ENCODE results near the gene ODF2.
"Not testable (repeated sequence)": the region's sequence is repeated elsewhere in the genome, so short reads cannot be mapped to it uniquely, and the experiment has no call there.

ODF2 gene

DNA sequence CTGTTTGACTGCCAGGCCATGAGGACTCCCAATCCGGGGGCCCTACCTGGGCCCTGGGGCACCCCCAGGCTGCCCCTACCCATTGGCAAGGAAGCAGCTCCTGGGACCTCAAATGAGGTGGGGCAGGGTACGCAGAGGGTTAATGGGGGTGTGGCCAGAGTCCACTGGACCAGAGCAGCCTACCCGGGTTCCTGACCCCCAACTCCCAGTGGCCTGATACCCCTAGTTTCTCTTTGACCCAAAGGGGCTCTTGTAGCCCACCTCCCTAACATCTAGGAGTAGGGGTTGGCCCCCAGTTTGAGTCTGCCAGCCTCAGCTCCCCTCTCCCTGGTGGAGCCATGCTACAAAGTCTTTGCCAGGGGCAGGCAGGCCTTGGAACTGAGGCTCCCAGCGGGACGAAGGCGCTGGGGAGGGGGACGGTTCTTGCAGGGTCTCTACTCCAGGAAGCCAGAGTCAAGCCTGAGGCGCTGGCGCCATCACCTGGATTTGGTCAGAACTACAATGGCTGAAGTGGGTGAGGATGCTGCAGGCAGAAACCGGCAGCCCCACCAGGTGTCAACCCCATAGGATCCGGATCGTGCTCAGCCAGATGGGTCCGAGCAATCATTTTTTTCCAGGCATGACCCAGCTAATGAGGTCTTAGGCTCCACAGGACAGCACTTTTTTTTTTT, 43.6 kb upstream of the ODF2 start:
- peak; percentile 35 for DNase-seq (ENCODE audit: low read depth)
- TF ChIP-seq, protein P1, sequence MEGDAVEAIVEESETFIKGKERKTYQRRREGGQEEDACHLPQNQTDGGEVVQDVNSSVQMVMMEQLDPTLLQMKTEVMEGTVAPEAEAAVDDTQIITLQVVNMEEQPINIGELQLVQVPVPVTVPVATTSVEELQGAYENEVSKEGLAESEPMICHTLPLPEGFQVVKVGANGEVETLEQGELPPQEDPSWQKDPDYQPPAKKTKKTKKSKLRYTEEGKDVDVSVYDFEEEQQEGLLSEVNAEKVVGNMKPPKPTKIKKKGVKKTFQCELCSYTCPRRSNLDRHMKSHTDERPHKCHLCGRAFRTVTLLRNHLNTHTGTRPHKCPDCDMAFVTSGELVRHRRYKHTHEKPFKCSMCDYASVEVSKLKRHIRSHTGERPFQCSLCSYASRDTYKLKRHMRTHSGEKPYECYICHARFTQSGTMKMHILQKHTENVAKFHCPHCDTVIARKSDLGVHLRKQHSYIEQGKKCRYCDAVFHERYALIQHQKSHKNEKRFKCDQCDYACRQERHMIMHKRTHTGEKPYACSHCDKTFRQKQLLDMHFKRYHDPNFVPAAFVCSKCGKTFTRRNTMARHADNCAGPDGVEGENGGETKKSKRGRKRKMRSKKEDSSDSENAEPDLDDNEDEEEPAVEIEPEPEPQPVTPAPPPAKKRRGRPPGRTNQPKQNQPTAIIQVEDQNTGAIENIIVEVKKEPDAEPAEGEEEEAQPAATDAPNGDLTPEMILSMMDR (IDR thresholded peaks at IDR 0.05; ENCODE audit: insufficient read depth, low read depth, low read length, missing control alignments): peak; percentile 51

DNA sequence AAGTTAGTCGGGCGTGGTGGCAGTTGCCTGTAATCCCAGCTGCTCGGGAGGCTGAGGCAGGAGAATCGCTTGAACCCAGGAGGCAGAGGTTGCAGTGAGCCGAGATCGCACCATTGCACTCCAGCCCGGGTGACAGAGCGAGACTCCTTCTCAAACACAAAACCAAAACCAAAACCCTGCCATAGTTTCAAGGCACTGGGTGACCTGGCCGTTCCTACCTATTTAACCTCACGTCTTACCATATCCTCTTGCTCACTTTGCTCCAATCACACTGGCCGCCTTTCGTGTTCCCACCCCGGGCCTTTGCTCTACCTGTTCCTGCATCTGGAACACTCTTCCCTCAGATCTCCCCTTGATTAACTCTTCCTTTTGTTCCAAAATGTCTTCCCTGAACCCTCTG, 42.1 kb upstream of the ODF2 start:
- not testable (repeated sequence) for DNase-seq (ENCODE audit: low read depth); H3K4me3 ChIP-seq (ENCODE audit: low read depth, low read length)

More for the DNA sequence above, 43.6 kb upstream of the ODF2 start:
- no peak overlapping the region for H3K4me3 ChIP-seq (ENCODE audit: low read depth, low read length)

DNA sequence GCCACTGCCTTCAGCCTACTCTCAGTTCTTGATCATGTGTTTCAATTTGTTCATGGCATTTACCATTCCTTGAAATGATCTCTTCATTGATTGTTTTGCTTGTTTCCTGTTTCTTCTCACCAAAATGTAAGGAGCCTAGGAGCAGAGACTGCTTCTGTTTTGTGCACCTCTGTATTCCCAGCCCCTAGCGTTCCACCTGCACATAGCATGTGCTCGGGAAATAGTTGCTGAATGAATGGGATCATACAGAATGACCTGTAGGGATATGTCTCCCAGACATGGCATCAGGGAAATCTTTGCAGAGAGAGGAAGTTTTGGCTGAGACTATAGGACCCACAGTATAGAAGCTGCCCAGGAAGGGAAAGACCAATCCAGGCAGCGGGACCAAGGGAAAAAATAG, 41.3 kb upstream of the ODF2 start:
- TF ChIP-seq, protein P1 (IDR thresholded peaks at IDR 0.05; ENCODE audit: insufficient read depth, low read depth, low read length, missing control alignments): peak; percentile 5
- no peak overlapping the region for H3K4me3 ChIP-seq (ENCODE audit: low read depth, low read length)
- DNase-seq (ENCODE audit: low read depth): no peak

DNA sequence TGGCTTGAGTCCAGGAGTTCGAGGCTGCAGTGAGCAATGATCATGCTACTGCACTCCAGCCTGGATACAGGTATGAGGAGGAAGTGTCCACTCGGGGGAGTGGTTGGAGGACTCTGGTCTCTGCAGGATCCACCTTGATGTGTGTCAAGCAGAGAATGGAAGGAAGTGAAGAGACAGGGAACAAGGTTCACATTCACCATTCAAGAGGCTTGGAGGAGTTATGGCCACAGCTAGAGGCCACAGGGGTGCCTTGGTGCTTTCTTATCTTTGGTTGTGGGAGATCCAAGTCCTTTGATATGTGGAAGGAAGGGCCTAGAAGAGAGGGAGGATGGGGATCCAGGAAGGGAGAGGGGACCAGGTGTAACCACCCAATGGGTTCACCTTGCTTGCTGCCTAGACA, 40.5 kb upstream of the ODF2 start:
- no peak for DNase-seq (ENCODE audit: low read depth)
- TF ChIP-seq, protein P1 (IDR thresholded peaks at IDR 0.05; ENCODE audit: insufficient read depth, low read depth, low read length, missing control alignments): no peak
- no peak overlapping the region for H3K4me3 ChIP-seq (ENCODE audit: low read depth, low read length)

DNA sequence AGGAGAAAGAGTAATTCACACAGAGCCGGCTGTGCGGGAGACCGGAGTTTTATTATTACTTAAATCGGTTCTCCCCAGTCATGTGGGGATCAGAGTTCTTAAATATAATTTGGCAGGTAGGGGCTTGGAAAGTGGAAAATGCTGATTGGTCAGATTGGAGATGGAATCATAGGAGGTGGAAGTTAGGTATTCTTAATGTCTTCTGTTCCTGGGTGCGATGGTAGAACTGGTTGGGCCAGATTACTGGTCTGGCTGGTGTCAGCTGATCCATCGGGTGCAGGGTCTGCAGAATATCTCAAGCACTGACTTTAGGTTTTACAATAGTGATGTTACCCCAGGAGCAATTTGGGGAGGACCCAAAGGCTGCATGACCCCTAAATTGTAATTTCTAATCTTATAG, 39.8 kb upstream of the ODF2 start:
- TF ChIP-seq, protein P1 (IDR thresholded peaks at IDR 0.05; ENCODE audit: insufficient read depth, low read depth, low read length, missing control alignments): no peak
- H3K4me3 ChIP-seq (ENCODE audit: low read depth, low read length): no peak overlapping the region
- no peak for DNase-seq (ENCODE audit: low read depth)

DNA sequence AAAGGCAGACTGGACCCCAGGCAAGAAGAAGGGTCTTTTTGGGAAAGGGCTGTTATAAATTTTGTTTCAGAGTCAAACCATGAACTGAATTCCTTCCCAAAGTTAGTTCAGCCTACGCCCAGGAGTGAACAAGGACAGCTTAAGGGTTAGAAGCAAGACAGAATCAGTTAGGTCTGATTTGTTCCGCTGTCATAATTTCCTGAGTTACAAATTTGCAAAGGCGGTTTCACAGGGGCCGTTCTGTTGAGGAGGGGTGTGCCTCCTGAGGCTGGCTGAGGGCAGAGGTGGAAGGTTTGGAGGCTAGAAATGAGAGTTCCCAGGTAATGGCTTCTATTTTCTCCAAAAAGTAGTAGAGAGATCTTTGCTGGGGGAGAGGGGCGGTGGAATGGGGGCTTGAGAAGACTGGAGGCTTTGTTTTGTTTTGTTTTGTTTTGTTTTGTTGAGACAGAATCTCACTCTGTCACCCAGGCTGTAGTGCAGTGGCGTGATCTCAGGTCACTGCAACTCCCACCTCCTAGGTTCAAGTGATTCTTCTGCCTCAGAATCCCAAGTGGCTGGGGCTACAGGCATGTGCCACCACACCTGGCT, 39.3 kb upstream of the ODF2 start:
- H3K4me3 ChIP-seq (ENCODE audit: low read depth, low read length): no peak overlapping the region
- DNase-seq (ENCODE audit: low read depth): no peak
- TF ChIP-seq, protein P1 (IDR thresholded peaks at IDR 0.05; ENCODE audit: insufficient read depth, low read depth, low read length, missing control alignments): no peak

DNA sequence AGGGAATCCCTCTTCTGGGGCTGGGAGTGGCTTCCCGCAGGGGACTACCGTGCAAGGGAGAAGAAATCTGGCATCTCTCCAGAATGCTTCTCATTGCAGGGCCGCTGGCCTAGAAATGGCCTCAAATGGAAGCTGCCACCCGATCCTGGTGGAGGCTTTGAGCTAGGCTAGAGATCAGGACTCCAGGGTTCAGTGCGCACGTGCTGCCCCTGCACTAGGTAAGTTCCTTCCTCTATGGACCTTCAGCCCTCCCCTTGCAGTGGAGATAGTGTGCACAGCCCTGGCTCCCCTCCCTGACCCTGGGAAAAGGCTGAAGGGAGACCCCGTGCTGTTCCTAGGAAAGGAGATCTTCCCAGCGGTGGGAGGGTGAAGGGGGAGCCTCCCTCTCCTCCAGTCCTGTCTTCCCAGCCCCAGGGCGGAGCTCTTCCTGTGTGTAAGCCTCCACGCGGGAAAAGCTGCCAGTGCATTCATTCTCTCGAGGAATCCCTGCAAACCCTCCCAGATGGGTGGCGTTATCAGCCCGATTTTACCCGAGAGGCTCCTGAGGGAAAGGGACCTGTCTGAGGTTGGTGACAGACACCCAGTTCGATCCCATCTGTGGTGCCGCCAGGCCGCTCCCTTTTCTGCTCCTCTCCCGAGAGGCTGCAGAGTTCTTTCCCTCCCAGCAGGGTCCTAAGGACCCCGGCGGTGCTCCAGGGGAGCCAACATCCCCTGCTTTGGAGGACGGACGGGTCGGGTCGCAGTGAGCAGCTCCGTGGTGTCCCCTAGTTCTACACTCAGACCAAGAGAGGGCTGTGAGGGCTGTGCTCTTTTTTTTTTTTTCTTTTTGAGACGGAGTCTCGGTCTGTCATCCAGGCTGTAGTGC, 36.5 kb upstream of the ODF2 start:
- no peak for DNase-seq (ENCODE audit: low read depth)
- TF ChIP-seq, protein P1 (IDR thresholded peaks at IDR 0.05; ENCODE audit: insufficient read depth, low read depth, low read length, missing control alignments): no peak
- no peak overlapping the region for H3K4me3 ChIP-seq (ENCODE audit: low read depth, low read length)
